ENCODE measurements around the gene CAMTA1. TPM values are rescaled to one million over a fixed set of nuclear protein-coding genes. Genes with fewer than 3 reads are reported as not detected.

CAMTA1 gene
- total and polyA plus RNA-seq, 9 of the 15 experiments (the other 6 are each of a cell fraction or from before 2014, with no cell fraction given), result 43.9 to 161 (median 65.9) TPM

GRCh38 chr1:7783826-7784491 lies 998.7 kb downstream of the CAMTA1 start, which contains the start of gene PER3 (continued):
- TF ChIP-seq NCOR1 (IDR thresholded peaks at IDR 0.05) (peak; percentile 54; the same call in 1 of the 2 replicates), PCBP1 (IDR thresholded peaks at IDR 0.05; ENCODE audit: low read depth, low read length, poor library complexity, severe bottlenecking) (peak; percentile 28), CGGBP1 (CRISPR knock-in tag; IDR thresholded peaks at IDR 0.05) (no peak), NRF1 (conservative IDR thresholded peaks at IDR 0.05 in 1 of 2, IDR thresholded peaks at IDR 0.05 in 1 of 2) (peak; percentile 81; a peak in 2 of 4 replicates), SP2 (IDR thresholded peaks at IDR 0.05; ENCODE audit: extremely low read depth, low read depth, low read length, poor library complexity, severe bottlenecking) (peak; percentile 66), ERF (CRISPR knock-in tag; IDR thresholded peaks at IDR 0.05) (0 out of 2 replicates have a peak, but pooled peaks have one; percentile 42), HDAC1 (IDR thresholded peaks at IDR 0.05) (0 out of 4 replicates have a peak, but pooled peaks of 1 of the 2 experiments have one; percentile 12), SMAD4 (CRISPR knock-in tag; conservative IDR thresholded peaks at IDR 0.05) (peak; percentile 92), FOXJ2 (tag; IDR thresholded peaks at IDR 0.05) (peak; percentile 35; the same call in 1 of the 2 replicates), CTBP1 (IDR thresholded peaks at IDR 0.05; ENCODE audit: borderline replicate concordance) (peak; percentile 91), TSHZ1 (CRISPR knock-in tag; IDR thresholded peaks at IDR 0.05) (no peak), SP1 (CRISPR knock-in tag; IDR thresholded peaks at IDR 0.05) (peak; percentile 73), RHOXF2B (CRISPR knock-in tag; conservative IDR thresholded peaks at IDR 0.05) (no peak), KAT2B (IDR thresholded peaks at IDR 0.05; ENCODE audit: low read depth, low read length) (no peak), BRF2 (IDR thresholded peaks at IDR 0.05; ENCODE audit: borderline replicate concordance, insufficient read depth, insufficient read length) (no peak), ZBTB1 (CRISPR knock-in tag; IDR thresholded peaks at IDR 0.05; ENCODE audit: borderline replicate concordance, low read depth) (peak; percentile 69; the same call in 1 of the 2 replicates), GABPA (tag; conservative IDR thresholded peaks at IDR 0.05; ENCODE audit: low read depth) (no peak), ZBTB12 (CRISPR knock-in tag; IDR thresholded peaks at IDR 0.05) (peak; percentile 16; the same call in 1 of the 2 replicates), CXXC5 (CRISPR knock-in tag; IDR thresholded peaks at IDR 0.05) (peak; percentile 99), MAZ (CRISPR knock-in tag; conservative IDR thresholded peaks at IDR 0.05 in 1 of 2, IDR thresholded peaks at IDR 0.05 in 1 of 2) (peak in 1 of 2 experiments; percentile 93; a peak in 2 of 4 replicates), ASH1L (IDR thresholded peaks at IDR 0.05; ENCODE audit: borderline replicate concordance, low read depth, partially characterized antibody) (no peak), PURB (CRISPR knock-in tag; IDR thresholded peaks at IDR 0.05; ENCODE audit: low read depth) (no peak)
